GM21447 (cell line): Measurements from ENCODE around the gene ERAS.

Experiments
- ATAC-seq: cut with Tn5 transposase; IDR thresholded peaks from one replicate; pipeline ENCODE4 v1.9.1; 2021; ENCODE audit not compliant: unreplicated experiment

ERAS gene

GRCh38 chrX:48826135-48826875, at the start of gene ERAS:
Gene ERAS (plus strand): TSS chrX:48826513. CDS start chrX:48829124, 2,611 bp downstream.
- ATAC-seq = no peak

- no peak for ATAC-seq
Measured at GRCh38 chrX:48776818-48777439, 49.4 kb upstream of the ERAS start.

- no peak for ATAC-seq
Measured at GRCh38 chrX:48779399-48779798, 46.9 kb upstream of the ERAS start.

- ATAC-seq = no peak
Measured at GRCh38 chrX:48781705-48782104, 44.6 kb upstream of the ERAS start.

- ATAC-seq = no peak
Measured at GRCh38 chrX:48782216-48782615, 44.1 kb upstream of the ERAS start.

- ATAC-seq = no peak
Measured at GRCh38 chrX:48782795-48783194, 43.5 kb upstream of the ERAS start.

GRCh38 chrX:48784726-48785125, 41.6 kb upstream of the ERAS start:
- ATAC-seq = no peak

- ATAC-seq = no peak
Measured at GRCh38 chrX:48785186-48785539, 41.1 kb upstream of the ERAS start.

- ATAC-seq = no peak
Measured at GRCh38 chrX:48785540-48786214, 40.6 kb upstream of the ERAS start.

GRCh38 chrX:48786341-48786800, 39.9 kb upstream of the ERAS start, which contains the start of gene GATA1:
Gene GATA1 (plus strand): TSS chrX:48786590. CDS start chrX:48791110, 4,520 bp downstream.
- ATAC-seq = no peak

- no peak for ATAC-seq
Measured at GRCh38 chrX:48786825-48787504, 39.3 kb upstream of the ERAS start.

GRCh38 chrX:48787505-48788443, 38.5 kb upstream of the ERAS start:
- no peak for ATAC-seq

GRCh38 chrX:48789366-48790220, 36.7 kb upstream of the ERAS start:
- ATAC-seq = no peak

- no peak for ATAC-seq
Measured at GRCh38 chrX:48790477-48790876, 35.8 kb upstream of the ERAS start.

- no peak for ATAC-seq
Measured at GRCh38 chrX:48791063-48791820, 35.1 kb upstream of the ERAS start.

- ATAC-seq = no peak
Measured at GRCh38 chrX:48792219-48792618, 34.1 kb upstream of the ERAS start.

GRCh38 chrX:48793935-48794334, 32.4 kb upstream of the ERAS start:
- no peak for ATAC-seq

GRCh38 chrX:48794340-48794910, 31.9 kb upstream of the ERAS start:
- no peak for ATAC-seq
